NK-92 treated with Interleukin-12 subunit alpha and Interleukin-12 subunit beta, amount 100 ng/mL, for 24 hours (cell line): Measurements from ENCODE around the gene LIG4.
"Not testable (repeated sequence)": the region's sequence is repeated elsewhere in the genome, so short reads cannot be mapped to it uniquely, and the experiment has no call there.

ENCODE experiments used
- DNase-seq: peaks from one replicate; lab custom pipeline; 2025; lab: John Stamatoyannopoulos, UW

Gene LIG4

DNA sequence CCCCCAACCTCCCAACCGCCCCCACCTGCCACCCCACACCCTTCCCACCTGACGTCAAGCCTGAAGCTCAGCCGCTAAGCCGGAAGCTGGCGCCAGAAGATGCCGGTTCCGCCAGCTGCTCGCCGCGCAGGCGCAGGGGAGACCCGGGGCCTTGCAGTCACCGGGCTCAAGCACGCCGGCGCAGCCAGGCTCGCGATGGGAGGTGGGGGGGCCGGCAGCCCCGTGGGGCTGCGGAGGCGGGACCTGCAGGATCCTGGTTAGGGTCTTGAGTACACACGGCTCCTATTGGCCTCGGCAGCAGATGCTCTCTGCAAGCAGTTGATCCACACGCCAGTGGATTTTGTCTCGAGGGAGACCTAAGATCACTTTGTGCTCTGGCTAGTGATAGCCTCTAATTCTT, at the start of gene LIG4:
LIG4 (minus strand) TSS at position 101 of the 400 bp plus-strand sequence. CDS start 4,268 bp downstream, outside the sequence.
- peak; percentile 94 for DNase-seq

DNA sequence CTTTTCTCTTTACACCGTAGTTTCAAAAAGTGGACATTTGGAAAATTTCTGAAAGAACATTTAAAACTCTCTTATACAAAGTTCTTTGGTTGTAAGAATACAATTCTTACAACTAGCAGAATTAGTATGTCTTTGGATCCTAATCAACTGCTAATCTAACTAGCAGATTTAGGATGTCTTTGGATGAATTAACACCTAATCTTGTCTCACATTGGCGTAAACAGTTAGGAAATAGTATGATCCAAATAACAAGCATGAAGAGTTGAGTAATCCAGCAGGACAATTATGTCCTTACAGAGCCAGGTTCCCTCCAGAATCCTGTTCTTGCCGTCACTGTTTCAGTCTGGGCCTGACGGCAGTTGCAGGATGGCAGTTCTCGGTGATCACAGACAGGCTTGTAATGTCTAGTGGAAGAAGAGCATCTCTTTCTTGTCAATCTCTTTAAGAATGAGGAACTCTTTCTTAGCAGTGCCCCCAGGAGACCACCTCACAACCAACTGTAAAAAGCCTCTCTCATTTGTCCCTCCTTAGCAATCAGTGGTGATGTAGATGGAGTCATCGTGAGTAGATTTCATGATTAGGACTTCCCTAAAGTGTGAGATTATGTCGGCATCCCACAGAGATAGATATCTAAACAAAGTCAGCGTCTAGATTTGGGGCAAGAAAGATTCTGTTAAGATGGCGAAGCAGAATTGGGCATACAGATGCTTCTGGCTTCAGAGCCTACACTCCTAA, 48.5 kb upstream of the LIG4 start:
- DNase-seq: no peak

- no peak for DNase-seq
Observed at GRCh38 chr13:108257248-108257647, 41.9 kb upstream of the LIG4 start.

DNA sequence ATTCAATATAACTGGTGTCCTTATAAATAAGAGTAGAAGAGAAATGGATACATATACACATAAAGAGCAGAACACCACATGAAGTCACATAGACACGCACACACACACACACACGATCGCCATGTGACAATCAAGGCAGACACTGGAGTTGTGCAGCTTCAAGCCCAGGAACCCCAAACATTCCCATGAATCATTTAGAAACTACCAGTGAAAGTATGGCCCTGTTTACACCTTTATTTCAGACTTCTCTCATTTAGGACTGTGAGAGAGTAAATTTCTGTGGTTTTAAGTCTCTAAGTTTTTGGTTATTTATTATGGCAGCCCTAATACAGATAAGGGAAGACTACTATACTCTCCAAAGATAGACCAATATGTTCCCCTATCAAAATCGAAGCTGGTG, 33.8 kb upstream of the LIG4 start:
- DNase-seq: no peak

DNA sequence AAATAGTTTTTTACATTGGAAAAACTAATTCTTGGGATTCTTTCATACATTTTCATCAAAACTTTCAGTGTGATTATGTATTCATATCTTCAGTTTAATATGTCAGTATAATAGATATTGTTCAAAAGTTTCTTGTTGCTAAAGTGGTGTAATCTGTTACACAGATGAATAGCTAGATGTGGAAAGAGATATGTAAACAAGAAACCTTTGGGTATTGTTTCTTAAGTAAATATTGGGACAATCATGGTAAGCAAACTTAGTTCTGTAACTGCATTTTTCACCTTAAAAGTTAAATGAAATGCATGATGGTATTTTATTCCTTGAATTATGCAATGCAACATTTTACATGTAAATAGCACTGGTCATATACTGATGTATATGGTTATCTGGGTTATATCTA, 15.0 kb upstream of the LIG4 start:
- DNase-seq: no peak

GRCh38 chr13:108227651-108228272, 12.4 kb upstream of the LIG4 start:
- no peak for DNase-seq

DNA sequence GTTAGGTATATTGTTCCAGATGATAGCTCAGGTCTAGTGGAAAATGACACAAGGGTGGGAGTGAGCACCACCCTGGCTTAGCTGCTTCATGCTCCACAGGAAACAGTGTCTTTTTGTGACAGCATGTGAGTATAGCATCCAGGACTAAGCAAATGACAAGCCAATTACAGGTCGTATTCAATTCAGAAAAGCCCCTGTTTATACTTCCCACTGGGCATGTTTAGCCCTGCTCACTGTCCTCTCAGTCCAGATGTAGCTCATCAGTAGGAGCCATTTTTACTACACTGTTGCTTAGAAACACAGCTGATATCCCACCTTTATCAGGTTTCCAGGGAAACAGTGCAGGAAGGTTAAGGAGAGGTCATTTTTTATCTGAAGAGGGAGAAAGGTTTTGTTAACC, 10.8 kb upstream of the LIG4 start:
- no peak for DNase-seq

DNA sequence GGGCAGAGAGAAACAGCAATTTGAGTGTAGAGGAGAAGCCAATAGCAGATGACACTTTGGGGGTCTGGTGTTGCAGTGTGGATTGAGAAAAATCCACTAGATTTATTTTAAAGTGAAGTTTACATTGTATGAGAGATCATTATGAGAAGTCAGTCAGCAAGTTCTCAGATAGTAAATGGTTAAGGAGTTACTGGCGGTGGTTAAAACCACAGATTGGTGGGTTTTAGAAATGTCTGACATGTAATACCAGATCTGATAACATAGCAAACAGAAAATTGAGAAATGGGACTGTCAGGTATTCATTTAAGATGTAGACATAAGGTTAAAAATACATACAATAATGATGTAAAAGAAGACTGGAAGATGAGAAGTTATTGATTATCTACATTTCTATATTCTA, 10.1 kb upstream of the LIG4 start:
- DNase-seq: no peak

DNA sequence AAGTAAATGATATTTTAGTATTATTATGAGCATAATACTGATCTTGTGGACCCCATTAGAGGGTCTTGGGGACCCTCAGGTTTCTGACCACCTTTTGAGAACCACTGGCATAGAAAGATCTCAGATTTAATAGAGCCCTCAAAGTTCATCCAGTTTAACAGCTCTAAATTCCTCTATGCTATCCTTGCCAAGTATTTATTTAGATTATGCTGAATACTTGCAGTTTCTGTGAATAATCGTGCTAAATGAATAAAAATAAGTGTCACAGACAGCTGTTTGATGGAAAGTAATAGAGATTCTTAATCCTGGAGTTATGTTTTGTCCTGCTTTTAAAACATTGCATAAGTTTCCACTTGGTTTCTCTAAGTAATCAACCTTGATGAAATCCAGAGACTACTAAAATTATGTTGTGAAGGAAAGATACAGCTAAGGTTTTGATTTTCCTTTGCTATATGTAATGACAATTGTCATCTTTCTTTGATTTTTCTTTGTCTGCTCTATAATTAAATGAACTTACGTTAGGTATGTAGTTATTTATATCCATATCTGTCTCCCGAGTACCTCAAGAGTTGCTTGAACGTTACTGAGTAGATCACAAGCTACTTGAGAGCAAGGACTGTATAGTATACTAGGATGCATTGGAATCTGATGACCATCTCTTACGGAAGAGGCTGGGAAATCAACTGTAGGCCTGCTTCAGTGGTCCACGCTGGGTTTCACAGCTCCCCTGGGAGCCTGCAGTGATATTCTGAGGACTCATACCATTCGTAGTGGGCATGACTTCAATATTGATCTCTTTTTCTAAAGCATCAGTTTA, 8.6 kb upstream of the LIG4 start:
- DNase-seq: no peak

- DNase-seq: no peak
Observed at GRCh38 chr13:108220041-108220440, 4.7 kb upstream of the LIG4 start.

DNA sequence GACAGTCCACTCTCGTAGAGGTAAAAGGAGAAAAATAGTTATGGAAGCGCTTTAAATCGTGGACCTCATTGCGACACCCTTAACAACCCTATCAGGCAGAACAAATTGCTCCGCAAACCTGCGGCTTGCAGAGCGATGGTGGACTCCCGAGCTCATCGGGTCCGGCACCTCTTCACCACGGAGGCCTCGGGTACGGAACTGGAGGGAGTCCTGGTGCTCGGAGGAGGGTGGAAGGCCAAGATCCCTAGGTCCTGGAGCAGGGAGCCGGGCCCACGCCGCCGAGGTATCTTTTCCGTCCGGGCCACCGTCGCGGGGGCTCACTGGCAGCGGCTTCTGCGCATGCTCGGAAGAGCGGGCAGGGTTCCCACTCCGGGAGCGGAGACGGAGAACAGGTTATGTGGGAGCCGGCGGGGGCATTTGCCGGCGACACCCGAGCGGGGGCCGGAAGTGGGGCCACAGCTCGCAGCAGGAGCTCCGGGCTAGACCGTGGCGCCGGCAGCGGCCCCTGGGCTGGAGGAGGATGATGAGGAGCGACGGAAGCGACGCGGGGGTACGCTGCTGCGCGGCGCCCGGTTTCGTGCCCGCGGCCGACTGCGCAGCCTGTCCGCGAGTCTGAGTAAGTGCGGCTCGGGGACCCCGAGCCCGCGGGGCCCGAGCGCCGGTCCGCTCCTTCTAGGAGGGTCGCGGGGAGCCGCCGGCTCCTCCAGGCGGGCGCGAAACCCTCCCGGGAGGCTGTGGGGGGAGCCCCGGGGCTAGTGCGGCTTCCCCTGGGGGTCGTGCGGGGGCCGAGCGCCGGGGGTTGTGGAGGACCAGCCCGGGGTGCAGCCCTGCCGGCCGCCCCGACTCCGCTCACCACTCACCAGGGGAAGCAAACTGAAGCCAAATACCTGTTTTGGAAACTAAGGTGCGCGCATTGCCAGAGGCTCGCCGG, 3.0 kb upstream of the LIG4 start, which contains the start of gene ABHD13:
ABHD13 (plus strand) TSS at position 349 of the 931 bp plus-strand sequence. CDS start 10,827 bp downstream, outside the sequence.
- DNase-seq: peak; percentile 91

GRCh38 chr13:108217307-108218043, 2.1 kb upstream of the LIG4 start:
- DNase-seq: not testable (repeated sequence)

GRCh38 chr13:108214441-108215271, 680 bp downstream of the LIG4 start:
- no peak for DNase-seq

DNA sequence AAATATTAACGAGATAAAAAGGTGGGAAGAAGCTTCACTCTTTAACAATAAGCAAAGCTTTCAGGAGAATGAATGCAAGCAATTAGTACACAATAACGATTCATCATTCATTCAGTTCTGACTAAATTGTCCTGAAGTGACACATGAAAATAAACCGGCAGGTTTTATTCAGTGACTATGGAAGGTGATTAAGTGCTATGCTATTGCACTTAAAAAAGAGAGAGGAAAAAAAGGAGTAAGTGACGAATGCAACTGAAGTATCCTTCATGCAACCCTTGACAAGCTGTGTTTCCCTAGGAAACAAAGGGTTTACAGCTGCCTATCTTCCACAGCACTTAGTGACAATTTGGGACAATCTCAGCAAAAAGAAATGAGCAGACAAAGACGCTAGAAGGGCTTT, 1.4 kb downstream of the LIG4 start:
- no peak for DNase-seq

GRCh38 chr13:108212886-108213285, 2.5 kb downstream of the LIG4 start:
- DNase-seq: no peak

DNA sequence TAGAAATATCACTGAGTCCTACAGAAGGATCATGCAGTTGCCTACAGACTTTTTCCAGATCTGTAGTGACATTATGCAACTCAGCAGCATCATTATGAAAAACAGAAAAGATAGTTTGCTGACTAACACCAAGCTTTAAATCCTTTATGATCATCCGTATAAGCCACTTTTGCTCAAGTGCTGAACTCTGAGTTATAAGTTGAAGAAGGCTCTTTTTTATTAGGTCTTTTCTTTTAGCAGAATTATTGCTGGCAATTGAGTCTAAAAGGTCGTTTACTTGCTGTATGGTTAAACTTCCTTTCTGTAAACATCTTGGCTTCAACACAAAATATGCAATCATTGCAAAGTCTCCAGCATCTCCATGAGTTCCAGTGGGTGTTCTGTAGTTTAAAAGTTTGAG, 4.8 kb downstream of the LIG4 start:
- DNase-seq: no peak

- DNase-seq: no peak
Observed at GRCh38 chr13:108200781-108201398, 14.4 kb downstream of the LIG4 start.

GRCh38 chr13:108195861-108196260, 19.5 kb downstream of the LIG4 start:
- no peak for DNase-seq

- DNase-seq: no peak
Observed at GRCh38 chr13:108195146-108195545, 20.2 kb downstream of the LIG4 start.
